GM15510 (cell line): ENCODE data around the gene RIMKLA.

Experiments
- POLR2A ChIP-seq: IDR thresholded peaks from 3 replicates; pipeline ENCODE4 v1.6.1; 2011; ENCODE audit warnings: borderline replicate concordance; ENCODE audit not compliant: insufficient read length; ENCODE audit errors: extremely low read depth

RIMKLA gene

DNA sequence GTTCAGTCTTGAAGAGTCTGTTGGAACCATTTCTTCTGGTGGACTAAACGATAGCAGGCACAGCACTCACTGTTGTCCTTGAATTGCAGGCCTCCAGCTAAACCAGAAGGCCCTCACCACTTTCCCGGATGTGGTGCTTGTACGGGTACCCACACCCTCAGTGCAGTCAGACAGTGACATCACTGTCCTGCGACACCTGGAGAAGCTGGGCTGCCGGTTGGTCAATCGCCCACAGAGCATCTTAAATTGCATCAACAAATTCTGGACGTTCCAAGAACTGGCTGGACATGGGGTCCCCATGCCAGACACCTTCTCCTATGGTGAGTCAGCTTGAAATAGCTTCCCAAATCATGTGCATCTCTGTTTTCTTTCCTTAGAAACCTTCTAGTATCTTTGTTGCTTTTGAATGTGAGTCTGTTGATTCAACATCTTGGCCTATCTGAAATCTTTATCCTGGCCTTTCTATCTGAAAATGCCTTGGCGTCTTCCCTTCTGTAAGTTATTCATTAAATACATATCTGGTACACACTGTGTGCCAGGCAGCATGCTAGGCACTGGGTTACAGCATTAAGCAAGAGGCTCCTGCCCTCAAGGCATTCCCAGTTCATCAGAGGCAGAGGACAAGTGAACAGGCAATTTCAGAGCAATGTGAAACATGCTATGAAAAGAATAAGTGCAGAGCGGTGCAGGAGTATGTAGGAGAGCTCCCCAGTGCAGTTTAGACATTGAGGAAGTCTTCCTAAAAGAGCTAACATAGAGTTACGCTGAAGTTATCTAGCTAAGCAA lies 18.9 kb downstream of the RIMKLA start:
- no peak for TF ChIP-seq POLR2A

DNA sequence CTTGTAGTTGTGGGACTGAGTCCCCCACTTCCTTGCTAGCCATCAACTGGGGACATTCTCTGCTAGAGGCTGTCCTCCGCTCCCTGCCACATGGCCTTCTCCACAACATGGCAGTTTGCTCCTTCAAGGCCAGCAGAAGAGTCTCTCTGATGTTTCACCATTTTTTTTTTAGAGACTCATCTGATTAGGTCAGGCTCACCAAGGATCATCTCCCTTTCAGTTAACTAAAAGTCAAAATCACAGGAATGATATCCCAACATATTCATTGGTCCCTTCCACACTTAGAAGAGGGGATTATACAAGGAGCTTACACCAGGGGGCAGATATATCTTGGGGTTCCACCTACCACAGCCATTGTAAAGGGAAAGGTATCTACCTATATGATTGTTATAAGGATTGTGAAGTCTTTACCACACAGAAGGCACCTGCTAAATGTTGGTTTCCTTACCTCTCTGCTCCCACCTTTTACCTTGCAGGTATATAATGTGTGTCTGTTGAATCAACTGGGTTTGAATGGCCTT lies 23.3 kb downstream of the RIMKLA start:
- no peak for TF ChIP-seq POLR2A

DNA sequence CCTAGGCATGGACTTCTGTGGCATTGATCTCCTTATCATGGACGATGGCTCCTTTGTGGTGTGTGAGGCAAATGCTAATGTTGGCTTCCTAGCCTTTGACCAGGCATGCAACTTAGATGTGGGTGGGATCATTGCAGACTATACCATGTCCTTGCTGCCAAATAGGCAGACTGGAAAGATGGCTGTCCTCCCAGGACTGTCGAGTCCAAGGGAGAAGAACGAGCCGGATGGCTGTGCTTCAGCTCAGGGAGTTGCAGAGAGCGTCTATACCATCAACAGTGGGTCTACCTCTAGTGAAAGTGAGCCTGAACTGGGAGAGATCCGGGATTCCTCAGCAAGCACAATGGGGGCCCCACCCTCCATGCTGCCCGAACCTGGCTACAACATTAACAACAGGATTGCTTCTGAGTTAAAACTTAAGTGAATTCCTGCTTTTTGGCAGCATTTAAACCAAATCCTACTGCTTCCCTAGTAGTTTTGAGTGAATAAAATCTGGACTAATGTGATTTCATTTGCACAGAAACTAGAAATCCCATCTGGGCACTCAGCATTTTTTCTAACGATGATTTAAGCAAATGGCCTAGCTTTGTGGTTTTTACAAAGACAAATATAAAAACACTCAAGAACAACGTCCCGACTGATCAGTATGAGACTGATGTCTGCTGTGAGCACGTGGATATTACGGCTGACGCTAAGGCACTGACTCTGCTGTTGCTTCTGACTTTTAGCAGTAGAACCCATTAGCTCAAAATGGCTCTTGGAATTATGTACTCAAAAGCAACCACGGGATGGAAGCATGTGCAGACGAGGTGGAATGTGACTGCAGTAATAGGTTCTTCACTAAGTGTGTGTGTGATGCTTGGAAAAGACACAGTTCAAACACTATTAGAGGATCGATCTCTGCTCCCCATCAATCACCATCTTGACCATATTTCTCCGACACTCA lies 34.2 kb downstream of the RIMKLA start:
- TF ChIP-seq POLR2A: no peak

DNA sequence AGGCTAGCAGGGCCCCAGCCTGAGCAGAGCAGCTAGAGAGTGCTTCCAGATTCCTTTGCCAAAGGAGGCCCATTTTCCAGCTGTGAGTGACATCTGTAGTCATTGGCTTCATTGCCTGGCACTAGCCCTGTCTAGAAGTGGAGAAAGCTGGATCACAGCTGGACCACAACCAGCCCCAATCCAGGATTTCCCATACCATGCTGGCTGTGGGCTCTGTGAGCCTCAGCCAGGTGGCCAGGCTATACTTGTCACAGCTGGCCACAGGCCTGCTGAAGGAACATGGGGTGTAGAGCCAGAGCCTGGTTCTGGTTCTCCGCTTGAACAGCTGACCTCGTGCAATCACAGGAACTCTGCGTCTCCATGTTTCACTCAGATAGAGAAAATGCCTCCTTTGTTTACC lies 36.6 kb downstream of the RIMKLA start:
- TF ChIP-seq POLR2A: no peak

DNA sequence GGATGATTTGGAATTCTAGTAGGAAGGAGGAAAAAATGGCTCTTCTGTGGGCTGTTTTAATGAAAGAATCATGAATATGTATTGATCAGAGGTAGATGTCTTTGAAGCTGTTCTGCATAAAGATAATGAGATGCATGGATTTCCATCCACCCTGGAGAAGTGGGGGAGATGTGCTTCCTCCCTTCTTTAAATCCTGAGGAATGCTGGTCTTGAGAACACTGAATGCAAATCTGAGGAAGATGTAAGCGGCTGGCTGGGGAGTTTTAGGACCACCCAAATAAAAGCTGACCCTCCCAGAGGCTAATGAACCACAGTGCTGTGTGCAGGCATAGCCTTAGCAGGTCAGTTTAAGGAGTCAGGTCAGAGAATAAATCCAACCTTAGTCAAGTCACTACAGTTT lies 37.9 kb downstream of the RIMKLA start:
- no peak for TF ChIP-seq POLR2A

DNA sequence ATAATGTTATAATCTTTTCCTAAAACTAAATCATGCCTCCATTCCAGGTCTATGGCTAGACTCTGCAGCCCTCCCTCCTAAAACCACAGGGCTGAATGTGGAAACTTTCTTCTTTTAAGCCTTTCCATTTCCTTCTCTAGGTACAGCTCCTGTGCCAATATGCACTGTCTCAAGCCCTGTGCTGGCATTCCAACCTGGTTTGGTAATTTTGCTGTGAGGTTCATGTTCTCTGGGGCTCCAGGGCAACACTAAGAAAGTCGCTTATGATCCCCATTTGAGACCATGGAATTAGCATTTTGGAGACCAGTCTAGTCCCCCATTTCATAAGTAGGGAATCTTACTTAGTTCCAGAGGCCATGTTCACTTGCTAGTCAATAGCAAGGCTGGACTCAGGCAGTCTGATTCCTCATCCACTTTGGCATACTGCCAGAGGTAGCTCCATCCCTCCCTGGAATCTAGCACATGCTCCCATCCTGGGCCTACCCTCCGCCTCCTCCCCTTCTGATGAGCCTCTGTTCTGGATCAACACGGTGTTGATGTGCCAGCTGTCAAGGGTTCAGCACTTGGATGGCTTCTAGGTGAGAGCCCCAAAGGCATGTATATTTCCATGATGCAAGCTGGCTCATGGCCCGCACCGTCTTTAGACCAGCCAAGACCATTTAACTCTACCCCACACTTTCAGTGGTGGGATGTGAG lies 38.7 kb downstream of the RIMKLA start:
- no peak for TF ChIP-seq POLR2A

DNA sequence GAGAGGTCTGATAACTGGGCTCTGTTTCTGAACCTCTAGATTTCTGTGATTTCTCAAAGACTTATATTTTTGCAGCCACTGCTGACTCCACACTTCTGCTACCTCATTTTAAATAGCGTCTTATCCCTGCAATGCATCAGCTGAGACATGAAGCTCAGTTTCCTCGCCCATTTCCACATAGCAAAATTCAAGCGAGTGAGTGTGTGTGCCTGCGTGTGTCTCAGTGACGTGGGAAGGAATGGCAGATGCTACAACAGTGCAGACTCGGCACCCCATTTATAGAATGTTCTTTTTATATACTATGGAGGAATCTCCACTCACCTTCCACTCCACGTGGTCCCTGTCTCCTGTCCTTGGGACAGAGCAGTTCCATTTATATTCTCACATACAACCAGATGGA lies 39.5 kb downstream of the RIMKLA start:
- no peak for TF ChIP-seq POLR2A

DNA sequence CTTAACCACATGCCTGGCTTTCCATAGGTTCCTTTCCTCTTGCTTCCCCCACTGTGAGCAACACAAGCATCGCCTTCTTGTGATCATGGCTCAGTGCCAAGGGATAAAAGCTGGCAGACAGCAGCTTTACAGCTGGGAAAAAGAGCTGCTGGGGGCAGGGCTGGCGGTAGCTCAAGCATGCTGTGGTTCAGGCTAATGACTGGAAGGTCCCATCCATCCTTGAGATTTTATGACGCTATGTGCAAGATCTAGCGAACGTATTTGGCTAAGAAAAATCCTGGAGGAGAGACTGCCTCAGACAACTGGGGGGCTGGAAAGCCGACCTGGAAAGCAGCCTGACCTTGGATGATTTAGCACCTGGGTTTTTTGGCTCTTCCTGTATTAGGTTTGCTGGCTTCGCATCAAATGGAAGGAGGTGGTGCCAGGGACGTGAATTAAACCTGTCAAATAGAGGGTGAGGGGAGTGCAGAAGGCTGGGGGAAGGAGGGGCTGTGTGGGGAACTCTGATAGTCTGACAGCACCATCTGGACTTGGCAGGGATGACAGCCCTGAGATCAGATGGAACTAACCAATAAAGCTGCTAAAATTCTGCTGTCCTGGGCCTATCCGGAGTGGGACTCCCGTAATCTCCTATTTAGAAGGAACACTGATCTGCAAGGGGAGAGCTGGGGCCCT lies 40.5 kb downstream of the RIMKLA start:
- no peak for TF ChIP-seq POLR2A

DNA sequence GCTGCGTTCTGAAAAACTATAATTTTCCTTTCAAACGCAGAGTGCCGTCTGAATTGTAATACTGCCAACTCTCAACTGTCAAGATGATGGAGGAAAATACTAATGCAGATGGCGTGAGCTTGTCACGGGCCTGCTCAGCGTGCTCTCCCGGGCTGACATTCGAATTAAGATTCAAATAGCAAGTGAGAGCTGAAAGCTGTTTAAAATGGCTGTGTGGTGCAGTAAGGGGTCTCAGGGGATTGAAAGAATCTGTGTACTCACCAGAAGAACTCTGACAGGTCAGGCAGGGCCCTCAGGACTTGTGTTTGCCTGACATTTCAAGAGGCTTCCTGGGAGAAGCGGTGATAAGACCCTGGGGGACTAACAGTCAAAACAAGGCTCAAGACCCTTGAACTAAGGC lies 42.1 kb downstream of the RIMKLA start:
- TF ChIP-seq POLR2A: no peak

DNA sequence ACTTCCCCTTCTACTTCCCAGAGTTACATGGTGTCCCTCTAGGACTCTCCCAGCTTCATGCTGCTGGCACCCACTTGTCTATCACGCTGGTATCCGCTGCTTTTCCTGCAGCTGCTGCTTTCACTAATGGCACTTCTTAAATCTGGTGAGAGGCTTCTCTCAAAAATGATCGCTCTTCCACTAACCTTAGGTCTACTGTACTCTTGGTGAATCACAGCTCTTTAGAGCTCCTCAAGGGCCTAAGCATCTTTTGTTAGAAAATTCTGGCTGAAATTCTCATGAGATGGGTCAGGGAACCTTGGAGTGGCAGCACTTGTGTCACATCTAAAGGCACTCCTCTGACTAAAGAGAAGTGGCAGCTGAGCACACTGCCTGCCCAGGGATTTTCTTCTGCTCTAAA lies 43.1 kb downstream of the RIMKLA start:
- TF ChIP-seq POLR2A: no peak

DNA sequence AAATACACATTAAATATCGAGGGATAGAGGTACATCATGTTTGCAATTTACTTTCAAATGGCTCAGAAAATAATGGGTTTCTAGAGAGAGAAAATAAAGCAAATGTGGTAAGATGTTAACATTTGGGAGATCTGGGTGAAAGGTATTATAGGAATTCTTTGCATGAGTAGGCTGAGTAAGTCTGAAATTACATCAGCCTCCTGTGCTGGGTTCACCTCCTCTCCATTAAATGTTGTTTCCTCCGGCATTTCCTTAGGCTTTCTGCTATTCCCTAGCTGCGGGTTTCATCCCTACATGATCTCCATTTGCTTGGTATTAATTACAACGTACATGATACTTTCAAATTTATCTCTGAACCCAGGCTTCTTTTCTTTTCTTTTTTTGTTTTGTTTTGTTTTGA lies 43.6 kb downstream of the RIMKLA start:
- no peak for TF ChIP-seq POLR2A

DNA sequence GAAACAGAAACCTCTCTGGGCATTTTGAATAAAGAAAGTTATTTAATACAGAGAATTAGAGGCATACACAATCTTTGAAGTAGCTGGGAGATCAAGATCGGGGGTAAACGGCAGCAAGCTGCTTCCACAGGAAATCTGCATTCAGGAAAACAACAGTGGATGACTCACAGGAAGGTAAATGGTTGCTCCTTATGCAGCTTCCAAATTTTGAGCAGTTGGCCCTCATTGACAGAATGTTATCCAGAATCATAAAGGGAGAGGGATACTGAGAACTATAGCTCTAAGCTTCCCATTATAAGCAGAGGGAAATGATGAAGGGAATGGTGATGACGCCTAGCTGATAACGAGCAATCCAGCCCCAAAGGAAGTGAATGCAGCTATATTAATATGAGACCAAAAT lies 46.6 kb downstream of the RIMKLA start:
- no peak for TF ChIP-seq POLR2A

DNA sequence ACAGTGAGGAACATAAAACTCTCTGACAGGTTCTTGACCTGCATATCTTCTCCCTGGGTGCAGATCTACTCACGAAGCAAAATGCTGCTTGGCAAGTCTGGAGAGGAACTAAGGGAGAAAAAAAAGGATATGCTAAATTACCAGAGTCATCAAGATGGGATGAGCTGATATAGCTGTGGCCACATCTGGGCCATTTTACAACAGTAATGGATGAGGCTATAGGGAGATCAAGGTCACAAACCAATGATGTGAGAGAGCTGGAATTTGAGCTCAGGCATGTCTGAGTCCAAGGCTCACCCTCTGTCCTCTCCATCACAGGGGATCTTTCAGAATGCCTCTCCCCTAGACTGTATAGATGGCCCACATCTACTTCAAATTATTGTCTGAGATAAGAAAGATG lies 49.0 kb downstream of the RIMKLA start:
- TF ChIP-seq POLR2A: no peak
